GM20431 (cell line): ENCODE measurements around the gene NEURL4.
"Not testable (repeated sequence)": the region's sequence is repeated elsewhere in the genome, so short reads cannot be mapped to it uniquely, and the experiment has no call there.

Source experiments
- in situ Hi-C: fragments of 300-500 bp; cut with MseI, MboI; formaldehyde crosslinking; loops from one replicate; pipeline ENCODE4 v1.15.0; 2020; ENCODE audit warnings: low sequenced_read_pairs; ENCODE audit not compliant: unreplicated experiment

The NEURL4 gene

GRCh38 chr17:7348478-7349242, 19.5 kb upstream of the NEURL4 start:
- in situ Hi-C loops = no loop called here

GRCh38 chr17:7347630-7348477, 18.7 kb upstream of the NEURL4 start:
- in situ Hi-C loops = no loop called here

- in situ Hi-C loops = no loop called here
These were observed 17.9 kb upstream of the NEURL4 start for GRCh38 chr17:7346761-7347614.

GRCh38 chr17:7343250-7343649, 14.1 kb upstream of the NEURL4 start:
- in situ Hi-C loops = no loop called here

GRCh38 chr17:7341842-7342241, 12.7 kb upstream of the NEURL4 start:
- in situ Hi-C loops = no loop called here

GRCh38 chr17:7340179-7340578, 11.0 kb upstream of the NEURL4 start:
- in situ Hi-C loops = no loop called here

- in situ Hi-C loops = not testable (repeated sequence)
These were observed 8.5 kb upstream of the NEURL4 start for GRCh38 chr17:7337600-7337999.

GRCh38 chr17:7336240-7337175, 7.4 kb upstream of the NEURL4 start, which contains the start of gene ACAP1:
ACAP1 (plus strand) TSS chr17:7336529; CDS start chr17:7336735, 206 bp downstream.
- in situ Hi-C loops = no loop called here

- in situ Hi-C loops = not testable (repeated sequence)
These were observed 6.6 kb upstream of the NEURL4 start for GRCh38 chr17:7335765-7336164.

GRCh38 chr17:7334938-7335538, 5.9 kb upstream of the NEURL4 start:
- in situ Hi-C loops = no loop called here

- in situ Hi-C loops = not testable (repeated sequence)
These were observed 3.5 kb upstream of the NEURL4 start for GRCh38 chr17:7332600-7333069.

- in situ Hi-C loops = no loop called here
These were observed 3.0 kb upstream of the NEURL4 start for GRCh38 chr17:7332111-7332510.

GRCh38 chr17:7330638-7331015, 1.5 kb upstream of the NEURL4 start:
- in situ Hi-C loops = no loop called here

GRCh38 chr17:7329997-7330637, 982 bp upstream of the NEURL4 start:
- in situ Hi-C loops = no loop called here

GRCh38 chr17:7329374-7329996, 350 bp upstream of the NEURL4 start:
- in situ Hi-C loops = no loop called here

GRCh38 chr17:7328009-7328408, 1.1 kb downstream of the NEURL4 start:
- in situ Hi-C loops = no loop called here

- in situ Hi-C loops = no loop called here
These were observed 1.6 kb downstream of the NEURL4 start for GRCh38 chr17:7327501-7327900.

- in situ Hi-C loops = no loop called here
These were observed 2.1 kb downstream of the NEURL4 start for GRCh38 chr17:7327056-7327455.
